ENCODE data around the gene AUTS2.

DNA sequence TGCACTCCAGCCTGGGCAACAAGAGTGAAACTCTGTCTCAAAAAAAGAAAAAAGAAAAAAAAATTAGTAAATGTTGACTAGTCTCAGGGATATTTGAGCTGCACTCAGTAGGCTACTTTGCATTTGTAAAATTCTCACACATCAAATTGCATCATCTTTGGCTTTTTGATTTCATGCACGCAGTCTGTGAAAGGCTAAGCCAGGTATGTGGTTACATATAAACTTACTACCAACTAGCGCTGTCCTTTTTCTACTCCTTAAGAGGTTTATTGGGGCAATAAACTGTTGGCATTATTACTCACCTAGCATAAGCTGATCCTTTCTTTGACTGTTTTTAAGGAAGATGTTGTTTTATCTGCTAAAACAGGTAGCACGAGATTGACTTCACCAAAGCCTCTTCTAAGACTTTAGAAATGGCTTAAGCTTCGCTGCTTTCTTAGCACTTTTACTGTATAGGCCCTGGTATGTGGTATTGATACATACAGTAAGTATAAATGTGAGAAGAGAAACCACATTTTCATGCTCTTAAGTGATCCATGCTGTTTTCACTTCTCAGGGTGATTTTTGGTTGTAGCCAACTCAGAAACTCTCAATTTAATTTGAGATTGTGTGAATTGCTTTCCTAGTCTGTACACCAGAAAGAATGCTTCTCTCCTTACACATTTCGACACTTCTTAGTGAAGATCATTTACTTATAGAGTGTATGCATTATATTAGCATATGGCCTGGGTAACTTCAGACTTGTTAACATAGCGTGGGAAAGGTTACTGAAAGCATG is 323.9 kb downstream of the AUTS2 start:
- TF ChIP-seq, protein P1, sequence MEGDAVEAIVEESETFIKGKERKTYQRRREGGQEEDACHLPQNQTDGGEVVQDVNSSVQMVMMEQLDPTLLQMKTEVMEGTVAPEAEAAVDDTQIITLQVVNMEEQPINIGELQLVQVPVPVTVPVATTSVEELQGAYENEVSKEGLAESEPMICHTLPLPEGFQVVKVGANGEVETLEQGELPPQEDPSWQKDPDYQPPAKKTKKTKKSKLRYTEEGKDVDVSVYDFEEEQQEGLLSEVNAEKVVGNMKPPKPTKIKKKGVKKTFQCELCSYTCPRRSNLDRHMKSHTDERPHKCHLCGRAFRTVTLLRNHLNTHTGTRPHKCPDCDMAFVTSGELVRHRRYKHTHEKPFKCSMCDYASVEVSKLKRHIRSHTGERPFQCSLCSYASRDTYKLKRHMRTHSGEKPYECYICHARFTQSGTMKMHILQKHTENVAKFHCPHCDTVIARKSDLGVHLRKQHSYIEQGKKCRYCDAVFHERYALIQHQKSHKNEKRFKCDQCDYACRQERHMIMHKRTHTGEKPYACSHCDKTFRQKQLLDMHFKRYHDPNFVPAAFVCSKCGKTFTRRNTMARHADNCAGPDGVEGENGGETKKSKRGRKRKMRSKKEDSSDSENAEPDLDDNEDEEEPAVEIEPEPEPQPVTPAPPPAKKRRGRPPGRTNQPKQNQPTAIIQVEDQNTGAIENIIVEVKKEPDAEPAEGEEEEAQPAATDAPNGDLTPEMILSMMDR (IDR thresholded peaks at IDR 0.05; ENCODE audit: insufficient read depth, low read length, poor library complexity, severe bottlenecking), result no peak
- no peak for TF ChIP-seq EZH2phosphoT487 (conservative IDR thresholded peaks at IDR 0.05; ENCODE audit: low read length)

Data from SU-DHL-6 (cell line).